Measurements from ENCODE around the gene THSD4.

GRCh38 chr15:71734709-71735384, 619.6 kb downstream of the THSD4 start:
- TF ChIP-seq CTCF (conservative IDR thresholded peaks at IDR 0.05; ENCODE audit: low read depth, low read length), result no peak
- TF ChIP-seq POLR2A (IDR thresholded peaks at IDR 0.05; ENCODE audit: low read depth, low read length), result no peak
- no peak for TF ChIP-seq MXI1 (IDR thresholded peaks at IDR 0.05; ENCODE audit: borderline replicate concordance, low read depth, low read length)
- TF ChIP-seq RAD21 (IDR thresholded peaks at IDR 0.05; ENCODE audit: low read length), result no peak
- TF ChIP-seq SMC3 (IDR thresholded peaks at IDR 0.05; ENCODE audit: low read depth, low read length), result no peak
- TF ChIP-seq RFX5 (IDR thresholded peaks at IDR 0.05; ENCODE audit: low read depth, low read length), result no peak
- TF ChIP-seq, protein P1, sequence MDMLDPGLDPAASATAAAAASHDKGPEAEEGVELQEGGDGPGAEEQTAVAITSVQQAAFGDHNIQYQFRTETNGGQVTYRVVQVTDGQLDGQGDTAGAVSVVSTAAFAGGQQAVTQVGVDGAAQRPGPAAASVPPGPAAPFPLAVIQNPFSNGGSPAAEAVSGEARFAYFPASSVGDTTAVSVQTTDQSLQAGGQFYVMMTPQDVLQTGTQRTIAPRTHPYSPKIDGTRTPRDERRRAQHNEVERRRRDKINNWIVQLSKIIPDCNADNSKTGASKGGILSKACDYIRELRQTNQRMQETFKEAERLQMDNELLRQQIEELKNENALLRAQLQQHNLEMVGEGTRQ (IDR thresholded peaks at IDR 0.05; ENCODE audit: low read depth, low read length), result no peak
- TF ChIP-seq BHLHE40 (IDR thresholded peaks at IDR 0.05; ENCODE audit: low read depth, low read length), result no peak
- no peak for TF ChIP-seq RCOR1 (IDR thresholded peaks at IDR 0.05; ENCODE audit: insufficient replicate concordance, low read length)
- TF ChIP-seq FOS (IDR thresholded peaks at IDR 0.05; ENCODE audit: low read depth, low read length), result no peak
- no peak for TF ChIP-seq NFE2L2 (IDR thresholded peaks at IDR 0.05; ENCODE audit: low read depth, low read length)

Measured in IMR-90 (cell line).